IMR-90 (cell line): Measurements from ENCODE around the gene TRAPPC4. TPM values are rescaled to one million over a fixed set of nuclear protein-coding genes. Genes with fewer than 3 reads are reported as not detected.
A peak's percentile ranks its signal among the peaks of the same experiment; 100 is the strongest.

Experiments used
- ATAC-seq: fragments of 200-7000 bp; cut with Tn5 transposase; 2 replicates; pipeline ENCODE4 v1.9.1; 2020; ENCODE audit warnings: low read depth, mild to moderate bottlenecking, moderate library complexity
- BruUV-seq: library from RNA; stranded (reverse); fragments of 400-500 nt; replicated peaks from 2 replicates; lab custom pipeline; 2021; lab: Mats Ljungman, UMichigan
- CTCF ChIA-PET: fragments of 300-600 bp; formaldehyde crosslinking; extraction: SDS; loops from one replicate; lab custom pipeline; 2021; ENCODE audit warnings: antibody characterized with exemption; lab: Yijun Ruan, JAX
- POLR2A ChIA-PET: fragments of 300-600 bp; sonication (Branson Sonifier 250); formaldehyde crosslinking; loops from one replicate; lab custom pipeline; 2022; ENCODE audit warnings: antibody characterized with exemption; ENCODE audit not compliant: unreplicated experiment; lab: Charles Lee
- DNase-seq: peaks from one replicate; pipeline ENCODE4 v3.0.0; 2013
- H2AFZ ChIP-seq: replicated peaks from 2 replicates; pipeline ENCODE3; 2013; ENCODE audit warnings: low read length, mild to moderate bottlenecking; ENCODE audit not compliant: poor library complexity
- H2AK5ac ChIP-seq: 2 replicates; pipeline ENCODE4 v1.6.1; 2013; ENCODE audit warnings: low read depth, low read length, inconsistent platforms
- H2AK9ac ChIP-seq: replicated peaks from 2 replicates; pipeline ENCODE3; 2013; ENCODE audit warnings: mild to moderate bottlenecking, low read depth, low read length, moderate library complexity; ENCODE audit not compliant: poor library complexity
- H2BK120ac ChIP-seq: 2 replicates; pipeline ENCODE4 v1.6.1; 2013; ENCODE audit warnings: low read depth, low read length, inconsistent platforms
- H2BK15ac ChIP-seq: 3 replicates; pipeline ENCODE4 v1.6.1; 2013; ENCODE audit warnings: low read depth, low read length, inconsistent platforms
- H2BK20ac ChIP-seq: 2 replicates; pipeline ENCODE4 v1.6.1; 2013; ENCODE audit warnings: low read depth, mild to moderate bottlenecking, inconsistent platforms, low read length, moderate library complexity
- H2BK5ac ChIP-seq: 2 replicates; pipeline ENCODE4 v1.6.1; 2013; ENCODE audit warnings: mild to moderate bottlenecking, low read depth, low read length, inconsistent platforms; ENCODE audit not compliant: poor library complexity, severe bottlenecking
- H3K14ac ChIP-seq: replicated peaks from 2 replicates; pipeline ENCODE4 v1.6.1; 2013; ENCODE audit warnings: low read depth, low read length, inconsistent platforms
- H3K18ac ChIP-seq: 2 replicates; pipeline ENCODE4 v1.6.1; 2013; ENCODE audit warnings: low read depth, low read length, control low read depth
- H3K23ac ChIP-seq: 2 replicates; pipeline ENCODE4 v1.6.1; 2013; ENCODE audit warnings: low read depth, low read length, inconsistent platforms
- H3K27ac ChIP-seq: 2 replicates; pipeline ENCODE4 v1.5.1; 2013; ENCODE audit warnings: mild to moderate bottlenecking, control low read depth, low read length; ENCODE audit not compliant: insufficient read depth
- H3K27me3 ChIP-seq: 2 replicates; pipeline ENCODE4 v1.6.1; 2013; ENCODE audit warnings: low read length; ENCODE audit not compliant: control insufficient read depth, insufficient read depth
- H3K36me3 ChIP-seq: 2 replicates; pipeline ENCODE4 v1.6.1; 2013; ENCODE audit warnings: low read length, mixed read lengths; ENCODE audit not compliant: control insufficient read depth, insufficient read depth
- H3K4ac ChIP-seq: 2 replicates; pipeline ENCODE4 v1.6.1; 2013; ENCODE audit warnings: low read depth, low read length, inconsistent platforms
- H3K4me1 ChIP-seq: 2 replicates; pipeline ENCODE4 v1.6.1; 2013; ENCODE audit warnings: low read length, mixed read lengths; ENCODE audit not compliant: control insufficient read depth, insufficient read depth
- H3K4me2 ChIP-seq: 2 replicates; pipeline ENCODE4 v1.6.1; 2013; ENCODE audit warnings: low read depth, mild to moderate bottlenecking, control low read depth, low read length, moderate library complexity
- H3K4me3 ChIP-seq: 2 replicates; pipeline ENCODE4 v1.5.1; 2013; ENCODE audit warnings: low read depth, mild to moderate bottlenecking, control low read depth, low read length, moderate library complexity; ENCODE audit not compliant: insufficient read depth
- H3K56ac ChIP-seq: 2 replicates; pipeline ENCODE4 v1.6.1; 2013; ENCODE audit warnings: low read length, inconsistent platforms; ENCODE audit not compliant: insufficient read depth; ENCODE audit errors: extremely low read depth
- H3K79me1 ChIP-seq, 2 experiments: 2 replicates each; pipeline ENCODE4 v1.6.1; 2013; ENCODE audit warnings: low read length in 2 of 2, inconsistent platforms in 1 of 2, low read depth in 1 of 2
- H3K9ac ChIP-seq: 2 replicates; pipeline ENCODE4 v1.6.1; 2013; ENCODE audit warnings: low read depth, low read length, control low read depth
- H3K9me1 ChIP-seq: 2 replicates; pipeline ENCODE4 v1.6.1; 2013; ENCODE audit warnings: low read length, inconsistent platforms; ENCODE audit not compliant: insufficient read depth
- H3K9me3 ChIP-seq: 2 replicates; pipeline ENCODE4 v1.6.1; 2013; ENCODE audit warnings: low read length; ENCODE audit not compliant: control insufficient read depth, insufficient read depth
- H4K20me1 ChIP-seq: 2 replicates; pipeline ENCODE4 v1.6.1; 2013; ENCODE audit warnings: low read length, inconsistent platforms; ENCODE audit not compliant: insufficient read depth
- H4K5ac ChIP-seq: 2 replicates; pipeline ENCODE4 v1.6.1; 2013; ENCODE audit warnings: mild to moderate bottlenecking, low read depth, low read length, control low read depth
- H4K8ac ChIP-seq, 2 experiments: 2 replicates each; pipeline ENCODE4 v1.6.1; 2013; ENCODE audit warnings: low read depth in 2 of 2, low read length in 2 of 2, control low read depth in 1 of 2, inconsistent platforms in 1 of 2
- H4K91ac ChIP-seq: 2 replicates; pipeline ENCODE4 v1.6.1; 2013; ENCODE audit warnings: low read depth, low read length, inconsistent platforms; ENCODE audit not compliant: insufficient read depth
- BHLHE40 ChIP-seq: fragments of 150-350 bp; IDR thresholded peaks from 2 replicates; pipeline ENCODE4 v1.6.1; 2016; ENCODE audit warnings: mild to moderate bottlenecking, low read depth, low read length
- CEBPB ChIP-seq: IDR thresholded peaks from 2 replicates; pipeline ENCODE4 v1.6.1; 2012; ENCODE audit warnings: low read depth, low read length, improper control_type of control experiment
- CHD1 ChIP-seq: IDR thresholded peaks from 2 replicates; pipeline ENCODE4 v1.6.1; 2012; ENCODE audit warnings: low read depth, low read length, improper control_type of control experiment
- CTCF ChIP-seq: conservative IDR thresholded peaks from 2 replicates; pipeline ENCODE4 v1.5.1; 2012; ENCODE audit warnings: mild to moderate bottlenecking, low read depth, low read length, improper control_type of control experiment
- ELK1 ChIP-seq: fragments of 150-350 bp; IDR thresholded peaks from 2 replicates; pipeline ENCODE4 v1.6.1; 2016; ENCODE audit warnings: low read depth, mild to moderate bottlenecking, low read length, moderate library complexity, borderline replicate concordance
- MAZ ChIP-seq: IDR thresholded peaks from 2 replicates; pipeline ENCODE4 v1.6.1; 2012; ENCODE audit warnings: low read depth, mild to moderate bottlenecking, low read length, improper control_type of control experiment, moderate library complexity, borderline replicate concordance
- POLR2A ChIP-seq: IDR thresholded peaks from 2 replicates; pipeline ENCODE4 v1.6.1; 2012; ENCODE audit warnings: mild to moderate bottlenecking, low read depth, low read length
- RAD21 ChIP-seq: IDR thresholded peaks from 2 replicates; pipeline ENCODE4 v1.6.1; 2012; ENCODE audit warnings: low read length, improper control_type of control experiment
- RCOR1 ChIP-seq: IDR thresholded peaks from 2 replicates; pipeline ENCODE4 v1.6.1; 2012; ENCODE audit warnings: mild to moderate bottlenecking, low read length, improper control_type of control experiment; ENCODE audit not compliant: insufficient replicate concordance
- USF2 ChIP-seq: fragments of 150-350 bp; IDR thresholded peaks from 2 replicates; pipeline ENCODE4 v1.6.1; 2017; ENCODE audit warnings: mild to moderate bottlenecking, antibody characterized with exemption, low read length, low read depth
- WGBS, 2 experiments: methylation state at CpG; one replicate each; pipeline versions ENCODE4 v1.1.5 to v1.1.7; 2013; ENCODE audit warnings: missing lambda C conversion rate in 2 of 2; ENCODE audit not compliant: insufficient read length in 1 of 2; ENCODE audit errors: extremely low coverage in 2 of 2; 5-methylcytosine and 5-hydroxymethylcytosine counted together
- dilution Hi-C: fragments of 300-500 bp; cut with HindIII; formaldehyde crosslinking; loops from one replicate; pipeline ENCODE4 v1.14.3; 2018; ENCODE audit warnings: low sequenced_read_pairs; ENCODE audit not compliant: unreplicated experiment
- in situ Hi-C: fragments of 300-500 bp; cut with MboI; formaldehyde crosslinking; loops from 3 replicates; pipeline ENCODE4 v1.14.3; 2019; ENCODE audit warnings: low sequenced_read_pairs, inconsistent platforms, mixed read lengths
- intact Hi-C: fragments of 100-400 bp; cut with micrococcal nuclease; formaldehyde crosslinking; loops from 2 replicates; pipeline ENCODE4 v1.10.0; 2022
- polyA plus RNA-seq, 3 experiments: library from polyadenylated mRNA; depleted of rRNA; stranded (reverse); fragments of >200 nt; gene quantifications; 2 replicates each; pipeline ENCODE4 v1.2.3, GENCODE V29; 2012; ENCODE audit warnings: low replicate concordance in 1 of 3
- total RNA-seq: library from RNA; depleted of rRNA; stranded (reverse); fragments of >200 nt; gene quantifications from 2 replicates; pipeline ENCODE4 v1.2.3, GENCODE V29; 2012

Gene TRAPPC4
- total and polyA plus RNA-seq, 2 of the 4 experiments (the other 2 are of a cell fraction): 102 to 162 TPM

GRCh38 chr11:119030329-119031047 is 11.9 kb downstream of the TRAPPC4 start, which contains the start of gene SLC37A4 (continued):
- TF ChIP-seq CTCF: peak; percentile 95
- TF ChIP-seq POLR2A: no peak

- H4K20me1 ChIP-seq: no peaks in the 10 kb centered on the region
- no peak overlapping the region for H2AFZ ChIP-seq
- H2BK120ac ChIP-seq: no peak overlapping the region
- TF ChIP-seq USF2: no peak
- TF ChIP-seq ELK1: no peak
- no peak for TF ChIP-seq CHD1
- no peak for TF ChIP-seq BHLHE40
- TF ChIP-seq MAZ: no peak
- TF ChIP-seq CEBPB: no peak
- TF ChIP-seq POLR2A: no peak
- TF ChIP-seq RAD21: no peak
- TF ChIP-seq RCOR1: no peak
- H3K23ac ChIP-seq: no peak overlapping the region
- H3K4me1 ChIP-seq: no peaks in the 10 kb centered on the region
- no peak overlapping the region for H2AK5ac ChIP-seq
- intact Hi-C loops: no loop called here
- 93% methylated on average over 3 of the region's 9 CpGs; no CpG with 5 or more reads in 1 of the 2 experiments for WGBS, 2 experiments
- no peak overlapping the region for H3K9ac ChIP-seq
- H3K4ac ChIP-seq: no peak overlapping the region
- no TSS peak for BruUV-seq
- no peak overlapping the region for H4K91ac ChIP-seq
- no peak overlapping the region for H3K14ac ChIP-seq
- H3K4me2 ChIP-seq: no peak overlapping the region
- H2BK5ac ChIP-seq: no peak overlapping the region
- H3K4me3 ChIP-seq: no peak overlapping the region
- H3K27me3 ChIP-seq: no peaks in the 10 kb centered on the region
- no peak overlapping the region for H3K56ac ChIP-seq
- H3K9me1 ChIP-seq: no peaks in the 10 kb centered on the region
- H2AK9ac ChIP-seq: no peak overlapping the region
- H3K79me1 ChIP-seq: peaks cover 2 to 16% of the 10 kb centered on the region in 2 experiments; a peak in 2 of 4 replicates
- H3K18ac ChIP-seq: no peak overlapping the region
- H3K36me3 ChIP-seq: no peaks in the 10 kb centered on the region; the same call in 1 of the 2 replicates
- H2BK20ac ChIP-seq: no peak overlapping the region
- ChIA-PET CTCF (no interaction called here), POLR2A (interaction anchor here (0.5 kb wide), 1 partner anchor 14 kb away, joined by 3 read pairs; the partner anchor contains the start of gene RPS25)
- H4K8ac ChIP-seq: no peak overlapping the region
- dilution Hi-C loops: no loop called here
- in situ Hi-C loops: no loop called here
- no peak overlapping the region for H2BK15ac ChIP-seq
- ATAC-seq (no peak), DNase-seq (no peak)
- H4K5ac ChIP-seq: no peak overlapping the region
- no peak overlapping the region for H3K27ac ChIP-seq
- no peaks in the 10 kb centered on the region for H3K9me3 ChIP-seq
Measured at GRCh38 chr11:119031912-119032280, 13.3 kb downstream of the TRAPPC4 start.
